HCT116 (cell line): ENCODE measurements around the gene ATP6V1B1. TPM values are rescaled to one million over a fixed set of nuclear protein-coding genes. Genes with fewer than 3 reads are reported as not detected.

Source experiments
- ATAC-seq: fragments of 200-7000 bp; cut with Tn5 transposase; 2 replicates; pipeline ENCODE4 v1.9.1; 2020; ENCODE audit warnings: mild to moderate bottlenecking, moderate library complexity
- BruUV-seq: library from RNA; stranded (reverse); fragments of 400-500 nt; replicated peaks from 2 replicates; lab custom pipeline; 2021; lab: Mats Ljungman, UMichigan
- CTCF ChIA-PET: fragments of 300-600 bp; sonication (Branson Sonifier 250); formaldehyde crosslinking; loops from one replicate; lab custom pipeline; 2021; ENCODE audit warnings: antibody characterized with exemption; lab: Charles Lee
- POLR2A ChIA-PET: fragments of 300-600, 350-600 bp; sonication (Branson Sonifier 250); formaldehyde crosslinking; loops from one replicate; lab custom pipeline; 2021; ENCODE audit warnings: antibody characterized with exemption; lab: Charles Lee
- RAD21 ChIA-PET, 2 experiments: fragments of 300-600 bp; sonication (Branson Sonifier 250); formaldehyde crosslinking; loops; one replicate each; lab custom pipeline; 2023; ENCODE audit warnings: low total read pairs in 2 of 2; ENCODE audit not compliant: uncharacterized antibody in 2 of 2, unreplicated experiment in 2 of 2, low non-redundant PET in 1 of 2; lab: Charles Lee
- DNase-seq: peaks from one replicate; pipeline ENCODE4 v3.0.0-alpha.2; 2010; ENCODE audit warnings: low read depth, low spot score
- H2AFZ ChIP-seq: fragments of 200-600 bp; shearing (Covaris generic), sonication (generic); 2 replicates; pipeline ENCODE4 v1.6.1; 2017; ENCODE audit warnings: low read depth, mixed run types, mixed read lengths, antibody characterized with exemption, low read length; ENCODE audit not compliant: poor library complexity, severe bottlenecking
- H3K27ac ChIP-seq: 2 replicates; pipeline ENCODE4 v1.5.1; 2012; ENCODE audit warnings: low read depth, low read length
- H3K27me3 ChIP-seq: fragments of 200-600 bp; sonication (generic); 2 replicates; pipeline ENCODE4 v1.6.1; 2016; ENCODE audit warnings: mixed run types, low read length, mixed read lengths; ENCODE audit not compliant: insufficient read depth
- H3K36me3 ChIP-seq, 2 experiments: fragments of 200-500 bp in 1 of 2; fragments of 200-600 bp in 1 of 2; sonication (Bioruptor generic) in 1 of 2; sonication (generic) in 1 of 2; 2 replicates each; pipeline versions ENCODE4 v1.5.1 to v1.6.1; 2014 to 2016; ENCODE audit warnings: low read length in 2 of 2, inconsistent platforms in 1 of 2, mixed read lengths in 1 of 2, mixed run types in 1 of 2; ENCODE audit not compliant: insufficient read depth in 2 of 2, control insufficient read depth in 1 of 2
- H3K4me1 ChIP-seq, 2 experiments: fragments of 200-600 bp in 1 of 2; sonication (generic) in 1 of 2; 2 replicates each; pipeline versions ENCODE4 v1.5.1 to v1.6.1; 2012 to 2017; ENCODE audit warnings: low read length in 2 of 2, inconsistent platforms in 1 of 2, mild to moderate bottlenecking in 1 of 2, mixed read lengths in 1 of 2, mixed run types in 1 of 2, moderate library complexity in 1 of 2; ENCODE audit not compliant: insufficient read depth in 2 of 2, control insufficient read depth in 1 of 2
- H3K4me2 ChIP-seq: fragments of 200-600 bp; sonication (generic); 2 replicates; pipeline ENCODE4 v1.6.1; 2017; ENCODE audit warnings: mixed run types, low read length, mixed read lengths
- H3K4me3 ChIP-seq, 2 experiments: fragments of 200-600 bp in 1 of 2; sonication (generic) in 1 of 2; replicated peaks in 1 of 2; 2 replicates each; pipeline ENCODE4 v1.5.1; 2011 to 2016; ENCODE audit warnings: low read length in 2 of 2, control low read depth in 1 of 2, low read depth in 1 of 2, mild to moderate bottlenecking in 1 of 2, mixed read lengths in 1 of 2, mixed run types in 1 of 2
- H3K79me2 ChIP-seq: fragments of 200-600 bp; sonication (generic); 2 replicates; pipeline ENCODE4 v1.6.1; 2017; ENCODE audit warnings: mild to moderate bottlenecking, mixed run types, low read length, moderate library complexity, mixed read lengths; ENCODE audit not compliant: insufficient read depth
- H3K9ac ChIP-seq: fragments of 200-600 bp; sonication (generic); 2 replicates; pipeline ENCODE4 v1.6.1; 2016; ENCODE audit warnings: low read length, mixed read lengths
- H3K9me2 ChIP-seq: fragments of 200-600 bp; sonication (generic), shearing (Covaris generic); 2 replicates; pipeline ENCODE4 v1.6.1; 2017; ENCODE audit warnings: mixed run types, mild to moderate bottlenecking, moderate library complexity; ENCODE audit not compliant: insufficient read depth
- H3K9me3 ChIP-seq, 2 experiments: fragments of 200-500 bp in 1 of 2; fragments of 200-600 bp in 1 of 2; sonication (Bioruptor generic) in 1 of 2; sonication (generic) in 1 of 2; 2 replicates each; pipeline ENCODE4 v1.6.1; 2014 to 2017; ENCODE audit warnings: low read length in 2 of 2, mixed read lengths in 2 of 2, inconsistent platforms in 1 of 2, low read depth in 1 of 2, mild to moderate bottlenecking in 1 of 2, mixed run types in 1 of 2, moderate library complexity in 1 of 2; ENCODE audit not compliant: control insufficient read depth in 1 of 2, insufficient read depth in 1 of 2
- H4K20me1 ChIP-seq: fragments of 200-600 bp; sonication (generic), shearing (Covaris generic); 2 replicates; pipeline ENCODE4 v1.6.1; 2017; ENCODE audit warnings: mixed run types, mild to moderate bottlenecking, moderate library complexity; ENCODE audit not compliant: insufficient read depth
- ATF3 ChIP-seq: IDR thresholded peaks from 2 replicates; pipeline ENCODE4 v1.6.1; 2012
- CBX3 ChIP-seq: IDR thresholded peaks from 2 replicates; pipeline ENCODE4 v1.6.1; 2012; ENCODE audit warnings: low read depth
- CEBPB ChIP-seq: IDR thresholded peaks from 2 replicates; pipeline ENCODE4 v1.6.1; 2012; ENCODE audit warnings: low read depth
- CTCF ChIP-seq, 3 experiments: fragments of 200-600 bp in 1 of 3; sonication (generic) in 1 of 3; IDR thresholded peaks in 2 of 3; conservative IDR thresholded peaks in 1 of 3; 2 replicates each; pipeline ENCODE4 v1.5.1; 2012 to 2017; ENCODE audit warnings: low read depth in 2 of 3, low read length in 2 of 3, antibody characterized with exemption in 1 of 3, borderline replicate concordance in 1 of 3, control low read depth in 1 of 3, mild to moderate bottlenecking in 1 of 3, mixed read lengths in 1 of 3, mixed run types in 1 of 3, moderate library complexity in 1 of 3; ENCODE audit not compliant: insufficient read depth in 1 of 3
- EGR1 ChIP-seq: IDR thresholded peaks from 2 replicates; pipeline ENCODE4 v1.6.1; 2012; ENCODE audit warnings: low read depth
- ELF1 ChIP-seq: IDR thresholded peaks from 2 replicates; pipeline ENCODE4 v1.6.1; 2012; ENCODE audit warnings: low read depth, borderline replicate concordance
- EZH2phosphoT487 ChIP-seq: fragments of 200-600 bp; IDR thresholded peaks from 2 replicates; pipeline ENCODE4 v1.6.1; 2018; ENCODE audit warnings: antibody characterized with exemption, borderline replicate concordance
- FOSL1 ChIP-seq: IDR thresholded peaks from 2 replicates; pipeline ENCODE4 v1.6.1; 2012; ENCODE audit warnings: low read depth
- JUND ChIP-seq: IDR thresholded peaks from 2 replicates; pipeline ENCODE4 v1.6.1; 2012
- POLR2A ChIP-seq: IDR thresholded peaks from 2 replicates; pipeline ENCODE4 v1.7.0; 2011; ENCODE audit warnings: borderline replicate concordance; ENCODE audit not compliant: insufficient read depth, insufficient read length; ENCODE audit errors: extremely low read depth
- POLR2AphosphoS5 ChIP-seq: IDR thresholded peaks from 2 replicates; pipeline ENCODE4 v1.6.1; 2011; ENCODE audit warnings: mild to moderate bottlenecking, low read depth, low read length, moderate library complexity
- RAD21 ChIP-seq: IDR thresholded peaks from 2 replicates; pipeline ENCODE4 v1.6.1; 2012; ENCODE audit warnings: low read depth, mild to moderate bottlenecking
- SIN3A ChIP-seq: IDR thresholded peaks from 2 replicates; pipeline ENCODE4 v1.6.1; 2012; ENCODE audit warnings: low read depth
- SP1 ChIP-seq: IDR thresholded peaks from 2 replicates; pipeline ENCODE4 v1.6.1; 2012; ENCODE audit warnings: low read depth
- TCF7L2 ChIP-seq: IDR thresholded peaks from 2 replicates; pipeline ENCODE4 v1.7.0; 2011; ENCODE audit warnings: borderline replicate concordance, inconsistent platforms; ENCODE audit not compliant: insufficient read depth, insufficient read length; ENCODE audit errors: extremely low read depth
- YY1 ChIP-seq: IDR thresholded peaks from 2 replicates; pipeline ENCODE4 v1.6.1; 2011; ENCODE audit warnings: low read length, low read depth, moderate library complexity, mild to moderate bottlenecking; ENCODE audit not compliant: insufficient replicate concordance; ENCODE audit errors: extremely low read depth
- ZBTB33 ChIP-seq: IDR thresholded peaks from 2 replicates; pipeline ENCODE4 v1.6.1; 2011; ENCODE audit warnings: mild to moderate bottlenecking, low read length, moderate library complexity; ENCODE audit not compliant: insufficient replicate concordance; ENCODE audit errors: extremely low read depth
- ZFX ChIP-seq: fragments of 450-650 bp; IDR thresholded peaks from 2 replicates; pipeline ENCODE4 v1.6.1; 2017
- ZNF274 ChIP-seq: fragments of 200-500 bp; sonication (Bioruptor generic); IDR thresholded peaks from 2 replicates; pipeline ENCODE4 v1.6.1; 2014; ENCODE audit warnings: mild to moderate bottlenecking, low read depth, low read length, inconsistent platforms
- intact Hi-C: fragments of 100-400 bp; cut with micrococcal nuclease; formaldehyde crosslinking; loops from 2 replicates; pipeline ENCODE4 v1.10.0; 2022
- total RNA-seq: library from RNA; stranded (reverse); gene quantifications from one replicate; pipeline ENCODE4 v1.2.1, GENCODE V29; 2021; ENCODE audit not compliant: unreplicated experiment
- TF ChIP-seq, protein P1 (sequence below): IDR thresholded peaks from 2 replicates; pipeline ENCODE4 v1.6.1; 2012; ENCODE audit warnings: low read depth

ATP6V1B1 gene
- total RNA-seq, 1 experiment from 2014 or later = 0.74 TPM

DNA sequence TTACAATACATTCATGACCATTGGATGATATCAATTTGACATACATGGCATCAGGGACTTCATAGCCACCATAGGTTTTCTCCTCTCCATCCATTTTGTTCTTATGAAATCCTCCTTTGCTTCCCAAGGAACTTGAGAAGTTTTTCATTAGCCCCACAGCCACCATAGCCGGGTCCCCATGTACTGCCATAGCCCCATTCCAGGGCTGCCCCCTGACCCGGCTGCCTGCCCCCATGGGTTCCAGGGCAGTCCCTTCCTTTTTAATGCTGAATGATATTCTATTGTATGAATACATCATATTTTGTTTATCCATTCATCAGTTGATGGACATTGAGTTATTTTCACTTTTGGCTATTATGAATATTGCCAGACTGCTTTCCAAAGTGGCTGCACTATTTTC, 20.4 kb downstream of the ATP6V1B1 start:
- no peaks in the 10 kb centered on the region for H3K36me3 ChIP-seq
- no peak for TF ChIP-seq CTCF (IDR thresholded peaks at IDR 0.05 in 2 of 3, conservative IDR thresholded peaks at IDR 0.05 in 1 of 3; ENCODE audit: borderline replicate concordance in 1 of 3, insufficient read depth in 1 of 3, low read depth in 2 of 3, low read length in 2 of 3)
- TF ChIP-seq FOSL1 = no peak
- no peak for TF ChIP-seq ZBTB33
- TF ChIP-seq ATF3 = no peak
- no peak for TF ChIP-seq POLR2AphosphoS5
- no peak for TF ChIP-seq ELF1
- no peak for TF ChIP-seq EZH2phosphoT487
- TF ChIP-seq, protein P1, sequence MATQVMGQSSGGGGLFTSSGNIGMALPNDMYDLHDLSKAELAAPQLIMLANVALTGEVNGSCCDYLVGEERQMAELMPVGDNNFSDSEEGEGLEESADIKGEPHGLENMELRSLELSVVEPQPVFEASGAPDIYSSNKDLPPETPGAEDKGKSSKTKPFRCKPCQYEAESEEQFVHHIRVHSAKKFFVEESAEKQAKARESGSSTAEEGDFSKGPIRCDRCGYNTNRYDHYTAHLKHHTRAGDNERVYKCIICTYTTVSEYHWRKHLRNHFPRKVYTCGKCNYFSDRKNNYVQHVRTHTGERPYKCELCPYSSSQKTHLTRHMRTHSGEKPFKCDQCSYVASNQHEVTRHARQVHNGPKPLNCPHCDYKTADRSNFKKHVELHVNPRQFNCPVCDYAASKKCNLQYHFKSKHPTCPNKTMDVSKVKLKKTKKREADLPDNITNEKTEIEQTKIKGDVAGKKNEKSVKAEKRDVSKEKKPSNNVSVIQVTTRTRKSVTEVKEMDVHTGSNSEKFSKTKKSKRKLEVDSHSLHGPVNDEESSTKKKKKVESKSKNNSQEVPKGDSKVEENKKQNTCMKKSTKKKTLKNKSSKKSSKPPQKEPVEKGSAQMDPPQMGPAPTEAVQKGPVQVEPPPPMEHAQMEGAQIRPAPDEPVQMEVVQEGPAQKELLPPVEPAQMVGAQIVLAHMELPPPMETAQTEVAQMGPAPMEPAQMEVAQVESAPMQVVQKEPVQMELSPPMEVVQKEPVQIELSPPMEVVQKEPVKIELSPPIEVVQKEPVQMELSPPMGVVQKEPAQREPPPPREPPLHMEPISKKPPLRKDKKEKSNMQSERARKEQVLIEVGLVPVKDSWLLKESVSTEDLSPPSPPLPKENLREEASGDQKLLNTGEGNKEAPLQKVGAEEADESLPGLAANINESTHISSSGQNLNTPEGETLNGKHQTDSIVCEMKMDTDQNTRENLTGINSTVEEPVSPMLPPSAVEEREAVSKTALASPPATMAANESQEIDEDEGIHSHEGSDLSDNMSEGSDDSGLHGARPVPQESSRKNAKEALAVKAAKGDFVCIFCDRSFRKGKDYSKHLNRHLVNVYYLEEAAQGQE = no peak
- no peak for TF ChIP-seq EGR1
- no peak for TF ChIP-seq TCF7L2
- no peak for TF ChIP-seq ZFX
- no peak for TF ChIP-seq RAD21
- no peak for TF ChIP-seq SP1
- TF ChIP-seq CEBPB = no peak
- no peak for TF ChIP-seq SIN3A
- no peak for TF ChIP-seq JUND
- TF ChIP-seq YY1 = no peak
- no peak for TF ChIP-seq ZNF274
- TF ChIP-seq POLR2A = no peak
- no peak for TF ChIP-seq CBX3
- peaks cover 23% of the 10 kb centered on the region for H3K27me3 ChIP-seq
- ChIA-PET RAD21 (no interaction called here), POLR2A (no interaction called here), CTCF (interaction anchor here (1.0 kb wide), 1 partner anchor 10 kb away, joined by 3 read pairs; no protein-coding TSS in a partner anchor)
- no peak overlapping the region for H3K4me2 ChIP-seq
- ATAC-seq (no peak), DNase-seq (no peak)
- no peak overlapping the region for H3K4me3 ChIP-seq
- H3K27ac ChIP-seq = no peak overlapping the region
- H3K9ac ChIP-seq = no peak overlapping the region
- H2AFZ ChIP-seq = no peak overlapping the region
- intact Hi-C loops = no loop called here
- no TSS peak for BruUV-seq
- no peaks in the 10 kb centered on the region for H3K9me2 ChIP-seq
- H3K79me2 ChIP-seq = no peaks in the 10 kb centered on the region
- H4K20me1 ChIP-seq = no peaks in the 10 kb centered on the region
- H3K9me3 ChIP-seq = no peaks in the 10 kb centered on the region
- no peaks in the 10 kb centered on the region for H3K4me1 ChIP-seq
